Stimulated activated CD8-positive, alpha-beta memory T cell treated with anti-CD3 and anti-CD28 coated beads, Interleukin-4, amount 100 ng/mL, for 48 hours (primary cell): ENCODE data around the gene DICER1.

Experiments used
- DNase-seq: peaks from one replicate; pipeline ENCODE4 v3.0.0-alpha.2; 2020

The DICER1 gene

DNA sequence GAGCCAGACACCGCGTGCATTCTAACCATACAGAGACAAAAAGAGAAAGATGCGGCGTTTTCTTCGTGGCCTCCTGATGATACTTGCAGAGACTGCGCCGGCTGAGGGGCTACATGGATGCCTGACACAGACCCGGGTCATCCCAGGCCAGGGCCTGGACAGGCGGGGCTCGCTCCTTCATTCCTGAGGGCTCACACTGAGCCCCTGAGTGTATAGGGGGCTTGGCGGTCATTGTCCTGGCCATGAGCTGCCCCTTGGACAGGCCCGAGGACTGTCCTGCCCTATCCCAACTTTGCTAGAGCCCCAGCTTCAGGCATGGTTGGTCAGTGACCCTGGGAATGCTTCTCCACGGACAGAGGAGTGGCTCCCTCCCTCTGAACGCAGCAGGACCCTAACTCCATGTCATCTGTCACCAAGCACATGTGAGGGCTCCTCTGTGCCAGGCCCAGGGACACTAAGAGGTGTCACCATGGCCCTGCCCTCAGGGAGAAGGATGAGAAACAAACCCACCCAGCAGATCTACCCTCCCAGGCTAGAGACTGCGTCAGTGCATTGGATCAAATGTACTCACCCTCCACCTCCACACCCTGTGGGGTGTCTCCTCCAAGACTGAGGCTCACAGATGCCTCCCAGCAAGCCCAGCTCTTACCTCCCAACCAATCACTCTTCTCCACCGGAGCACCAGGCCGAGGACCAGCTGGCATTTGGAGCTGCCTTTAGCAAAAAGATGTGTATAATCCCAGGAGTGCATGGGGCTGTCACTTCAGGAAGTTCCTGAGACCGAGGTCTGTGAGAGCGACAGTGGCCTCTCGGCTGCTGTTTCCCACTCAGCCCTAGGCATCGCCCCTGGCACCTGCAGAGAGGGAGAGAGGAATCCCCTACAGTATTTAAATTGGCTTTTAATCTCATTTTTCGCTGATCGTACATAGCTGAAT is 102.7 kb downstream of the DICER1 start:
- DNase-seq = no peak

DNA sequence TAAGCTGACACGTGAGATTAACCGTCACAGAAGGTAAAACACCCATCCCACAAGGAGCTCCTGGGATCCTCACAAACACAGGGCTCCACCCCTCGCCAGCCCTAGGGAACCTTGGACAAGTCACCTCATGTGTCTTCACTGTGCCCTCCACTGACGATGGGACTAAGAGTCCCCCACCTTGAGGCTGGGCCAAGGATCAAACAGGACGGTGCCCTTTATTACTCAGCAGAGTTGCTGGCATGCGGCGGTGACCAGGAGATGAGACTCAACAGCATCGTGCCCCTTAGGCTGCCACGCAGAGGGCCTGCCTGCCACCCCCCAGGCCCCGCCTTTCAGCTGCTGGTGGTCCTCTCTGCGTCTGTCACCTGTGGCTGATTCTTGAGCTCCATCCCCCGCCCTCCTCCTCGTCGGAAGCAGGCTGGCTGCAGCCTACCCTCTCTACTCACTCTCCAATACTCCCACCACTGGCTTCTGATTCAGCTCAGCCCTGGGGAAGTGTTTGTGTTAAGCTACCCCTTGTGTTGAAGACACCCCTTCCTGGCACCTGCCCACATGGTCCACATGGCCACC is 105.2 kb downstream of the DICER1 start:
- DNase-seq = no peak

DNA sequence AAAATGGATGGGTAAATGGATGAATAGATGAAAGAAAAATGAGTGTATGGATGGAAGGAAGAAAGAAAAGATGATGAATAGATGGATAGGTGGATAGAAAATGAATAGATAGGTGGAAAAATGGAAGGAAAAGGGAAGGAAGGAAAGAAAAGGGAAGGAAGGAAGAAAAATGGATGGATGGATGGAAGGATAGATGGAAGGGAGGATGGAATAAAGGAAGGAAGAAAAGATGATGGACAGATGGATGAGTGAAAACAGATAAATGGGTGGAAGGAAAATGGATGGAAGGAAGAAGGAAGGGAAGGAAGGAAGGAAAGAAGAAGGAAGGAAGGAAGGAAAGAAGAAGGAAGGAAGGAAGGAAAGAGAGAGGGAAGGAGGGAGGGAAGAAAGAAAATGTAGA is 107.4 kb downstream of the DICER1 start:
- DNase-seq = no peak

DNA sequence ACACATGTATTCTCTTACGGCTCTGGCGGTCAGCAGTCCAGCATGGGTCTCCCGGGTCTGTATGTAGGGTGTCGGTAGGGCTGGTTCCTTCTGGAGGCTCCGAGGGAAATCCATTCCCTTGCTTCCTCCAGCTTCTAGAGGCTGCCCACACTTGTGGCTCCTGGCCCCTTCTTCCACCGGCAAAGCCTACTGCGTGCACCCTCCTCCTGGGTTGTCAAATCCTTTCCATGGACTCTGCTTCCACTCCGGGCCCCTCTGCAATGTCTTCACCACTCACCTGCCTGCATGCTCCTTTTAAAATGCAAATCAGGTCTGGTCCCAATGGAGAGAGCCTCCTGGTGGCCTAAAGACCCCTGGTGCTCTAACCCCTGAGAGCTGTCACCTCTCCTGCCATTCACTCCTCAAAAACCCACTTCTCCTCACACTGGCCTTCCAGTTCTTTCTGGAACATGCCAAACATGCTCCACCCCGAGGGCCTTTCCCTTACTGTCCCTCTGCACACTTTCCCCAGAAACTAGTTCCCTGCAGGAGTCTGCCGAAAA is 108.5 kb downstream of the DICER1 start:
- no peak for DNase-seq

DNA sequence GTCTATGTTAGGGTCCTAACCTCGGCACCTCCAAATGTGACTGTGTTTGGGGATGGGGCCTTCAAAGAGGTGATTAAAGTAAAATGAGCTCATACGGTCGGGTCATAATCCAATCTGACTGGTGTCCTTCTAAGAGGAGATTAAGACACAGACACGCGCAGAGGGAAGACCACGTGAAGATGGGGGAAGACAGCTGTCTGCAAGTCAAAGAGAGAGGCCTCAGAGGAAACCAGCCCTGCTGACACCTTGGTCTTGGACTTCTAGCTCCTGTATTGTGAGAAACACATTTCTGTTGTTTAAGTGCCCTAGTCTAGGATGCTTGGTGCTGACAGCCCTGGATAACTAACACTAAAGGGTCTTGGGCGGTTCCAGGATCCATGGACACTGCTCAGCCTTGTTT is 109.6 kb downstream of the DICER1 start:
- no peak for DNase-seq

DNA sequence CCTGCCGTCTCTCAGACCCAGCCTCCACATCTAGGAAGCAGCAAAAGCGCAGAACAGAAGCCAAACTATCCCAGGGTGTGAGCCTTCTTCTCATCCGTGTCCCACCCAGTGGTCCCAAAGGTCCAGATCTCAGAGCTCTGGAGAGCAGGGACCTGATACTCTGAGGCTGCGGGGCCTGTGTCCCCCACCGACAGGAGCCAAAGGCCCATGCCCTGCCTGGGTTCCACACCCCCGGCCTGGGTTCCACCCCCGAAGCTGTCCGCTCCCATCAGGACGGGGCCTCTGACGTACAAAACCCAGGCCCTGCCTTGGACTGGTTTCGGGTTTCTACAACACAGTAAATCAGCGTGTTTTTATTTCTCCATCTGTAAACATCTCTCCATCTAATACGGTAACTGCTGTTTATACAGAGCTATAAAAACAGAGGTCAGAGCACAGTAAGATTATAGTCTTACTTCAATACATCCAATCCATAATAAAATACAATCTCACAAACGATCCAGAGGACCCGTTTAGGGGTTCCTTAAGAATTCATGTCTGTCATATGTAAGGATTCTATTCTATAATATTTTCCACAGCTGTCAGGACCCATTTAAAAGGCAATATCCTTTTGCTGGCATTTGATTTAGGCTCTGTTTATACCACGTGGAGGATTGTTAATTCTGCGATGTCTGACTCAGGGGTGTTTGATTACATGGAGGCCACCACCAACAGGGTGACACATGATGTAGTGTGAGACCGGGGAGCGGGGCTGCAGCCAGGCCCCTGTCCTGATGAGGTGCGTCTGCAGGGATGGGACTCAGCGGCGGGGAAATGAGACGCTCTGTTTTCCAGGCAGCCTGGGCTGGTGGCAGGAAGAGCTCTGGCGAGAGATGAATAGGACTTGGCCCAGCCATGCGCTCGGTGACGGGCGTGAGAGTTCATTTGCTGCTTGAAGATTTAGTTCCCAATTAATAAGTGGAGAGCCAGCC is 110.3 kb downstream of the DICER1 start:
- DNase-seq = no peak

DNA sequence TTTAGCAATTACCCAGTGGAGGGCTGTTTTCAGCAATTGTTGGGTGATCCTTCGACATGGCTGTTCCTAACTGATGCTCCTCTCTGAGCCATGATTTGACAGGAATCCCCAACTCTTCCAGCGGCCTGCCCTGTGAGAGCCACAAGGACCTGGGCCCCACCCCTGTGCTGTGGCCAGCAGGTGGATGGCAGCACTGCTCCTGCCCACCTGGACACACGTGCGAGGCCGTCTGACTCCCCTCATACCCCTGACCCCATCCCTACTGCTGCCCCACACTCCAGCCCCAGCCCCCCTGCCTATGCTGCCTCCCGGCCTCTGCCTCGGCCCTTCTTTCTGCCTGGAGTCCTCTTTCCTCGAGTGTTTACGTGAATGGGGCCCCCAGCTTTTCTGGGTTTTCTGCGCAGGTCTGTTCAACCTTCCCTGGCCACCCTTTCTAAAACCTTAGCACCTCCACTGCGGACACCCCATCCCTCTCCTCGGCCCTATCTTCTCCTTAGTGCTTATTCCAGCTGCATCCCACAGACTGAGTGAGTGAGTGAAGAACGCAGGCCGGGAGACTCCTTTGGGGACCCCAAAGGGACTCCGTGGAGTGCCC is 111.4 kb downstream of the DICER1 start:
- no peak for DNase-seq

DNA sequence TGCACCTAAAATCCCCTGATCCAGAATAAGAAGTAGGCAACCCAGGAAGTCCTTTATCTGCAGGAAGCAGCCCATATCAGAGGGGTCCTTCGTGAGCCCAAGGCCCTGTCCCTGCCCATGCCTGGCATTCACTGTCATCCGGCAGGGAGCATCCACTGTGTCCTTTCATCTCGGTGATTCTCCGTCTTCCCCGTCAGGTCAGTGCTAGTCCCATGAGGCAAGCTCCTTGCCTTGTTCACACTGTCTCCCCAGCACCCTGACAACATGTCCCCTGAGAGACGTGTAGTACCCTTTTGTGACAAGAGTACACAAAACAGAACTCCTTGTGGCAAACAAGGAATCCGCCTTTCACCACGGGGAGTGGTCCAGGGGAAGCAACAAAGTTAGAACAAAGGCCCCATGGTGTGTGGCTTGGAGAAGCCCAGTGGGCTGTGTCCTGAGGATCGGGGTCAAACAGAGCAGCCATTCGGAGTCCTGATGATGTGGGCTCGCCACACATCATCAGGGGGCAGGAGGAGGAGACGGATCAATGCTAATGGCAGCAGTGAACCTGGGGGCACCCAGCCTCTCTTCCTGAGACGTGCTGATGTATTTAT is 112.1 kb downstream of the DICER1 start:
- no peak for DNase-seq

DNA sequence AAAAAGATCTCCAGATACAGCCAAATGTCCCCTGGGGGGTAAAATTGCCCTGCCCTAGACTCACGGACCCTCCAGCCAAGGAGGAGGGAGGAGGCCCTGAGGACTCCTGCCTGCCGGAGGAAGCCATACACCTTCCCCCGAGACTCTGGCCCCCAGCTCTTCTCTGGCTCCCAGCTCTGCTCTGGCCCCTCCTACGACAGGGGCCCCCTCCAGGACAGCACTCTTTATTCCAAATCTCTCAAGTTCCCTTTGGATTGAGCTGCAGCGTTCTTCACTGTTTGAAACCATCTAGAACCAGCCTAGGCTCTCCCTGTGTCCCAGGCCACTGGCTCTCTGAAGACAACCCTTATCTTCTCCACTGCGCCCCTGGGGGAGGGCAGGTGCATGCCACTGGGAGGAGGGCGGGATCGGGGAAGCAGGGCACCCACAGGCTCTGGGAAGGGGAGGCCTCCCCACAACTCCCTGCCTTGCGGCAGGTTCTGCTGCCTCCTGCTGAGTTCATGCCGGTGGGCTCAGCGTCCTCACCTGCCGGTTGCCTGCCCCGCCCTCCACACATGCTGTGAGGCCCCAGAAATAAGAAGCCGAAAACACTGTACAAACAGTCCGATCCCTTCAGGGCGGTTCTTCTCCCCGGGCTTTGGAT is 112.7 kb downstream of the DICER1 start:
- DNase-seq = no peak

DNA sequence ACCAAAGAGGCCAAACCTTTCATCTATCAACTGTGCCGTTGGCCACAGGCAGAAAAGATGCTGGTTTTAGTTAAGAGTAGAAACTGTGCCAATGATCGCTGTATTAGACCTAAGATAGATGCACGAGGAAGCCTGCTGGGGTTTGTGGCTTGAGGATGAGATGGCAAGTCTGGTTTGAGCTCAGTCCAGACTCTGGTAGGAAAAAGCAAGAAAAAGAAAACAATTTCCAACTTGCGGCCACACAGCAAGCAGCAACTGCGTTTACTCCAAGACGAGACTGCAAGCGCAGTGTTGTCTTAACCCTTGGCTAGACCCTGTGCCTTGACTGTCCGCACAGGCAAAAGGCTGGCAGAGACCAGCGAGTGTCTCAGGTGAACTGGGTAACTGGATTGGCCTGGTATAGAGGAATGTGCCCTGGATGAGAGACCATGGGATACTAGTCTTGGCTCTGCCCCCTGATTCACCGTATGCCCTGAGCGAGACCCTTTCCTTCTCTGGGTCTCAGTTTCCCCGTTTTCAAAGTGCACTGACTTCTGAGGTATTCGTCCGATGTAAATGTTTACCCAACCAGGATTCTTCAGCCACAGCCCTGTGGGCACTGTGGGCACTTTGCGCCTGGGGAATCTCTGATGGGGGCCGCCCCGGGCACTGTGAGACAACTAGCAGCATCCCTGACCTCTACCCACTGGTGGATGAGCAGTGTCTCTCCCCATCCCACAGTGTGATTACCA is 113.4 kb downstream of the DICER1 start:
- DNase-seq = no peak

DNA sequence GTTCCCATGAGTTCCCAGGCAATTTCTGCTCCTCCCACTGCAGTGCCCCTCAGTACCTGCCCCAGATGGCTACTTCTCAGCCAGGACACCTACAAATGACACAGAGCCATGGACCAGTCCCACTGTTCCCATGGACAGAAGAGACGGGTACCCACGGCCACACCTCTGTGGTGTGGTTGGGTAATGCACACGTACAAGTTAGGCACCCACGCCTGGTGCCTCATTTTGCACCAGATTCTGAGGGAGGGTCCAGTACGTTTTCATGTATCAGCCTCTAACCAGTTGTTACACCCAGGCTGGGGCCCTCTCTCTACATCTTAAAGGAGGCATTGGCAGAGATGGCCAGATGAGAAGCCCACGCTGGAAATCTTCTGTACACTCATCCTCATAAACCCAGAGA is 114.0 kb downstream of the DICER1 start:
- DNase-seq = no peak

DNA sequence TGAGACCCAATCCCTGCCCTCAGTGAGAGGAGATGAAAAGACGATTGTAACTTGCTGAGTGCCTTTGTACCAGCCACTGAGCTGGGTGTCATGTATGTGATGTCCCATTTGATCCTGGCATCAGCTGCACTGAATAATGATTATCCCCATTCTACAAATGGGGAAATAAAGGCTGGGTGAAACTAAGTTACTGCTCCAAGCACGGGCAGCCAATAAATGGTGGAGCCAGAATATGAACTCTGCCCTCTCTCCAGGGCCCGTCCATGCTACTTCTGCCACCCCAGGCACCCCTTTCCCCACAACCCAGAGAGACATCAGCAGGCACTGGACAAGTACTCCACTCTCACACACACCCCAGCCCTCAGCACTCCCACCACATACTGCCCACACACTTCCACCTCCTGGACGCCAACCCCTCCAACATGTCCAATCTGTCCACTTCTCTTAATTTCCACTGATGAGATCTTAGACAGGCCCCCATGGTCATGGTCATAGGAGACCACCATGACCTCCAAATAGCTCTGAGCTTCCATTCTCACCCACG is 115.8 kb downstream of the DICER1 start:
- no peak for DNase-seq

DNA sequence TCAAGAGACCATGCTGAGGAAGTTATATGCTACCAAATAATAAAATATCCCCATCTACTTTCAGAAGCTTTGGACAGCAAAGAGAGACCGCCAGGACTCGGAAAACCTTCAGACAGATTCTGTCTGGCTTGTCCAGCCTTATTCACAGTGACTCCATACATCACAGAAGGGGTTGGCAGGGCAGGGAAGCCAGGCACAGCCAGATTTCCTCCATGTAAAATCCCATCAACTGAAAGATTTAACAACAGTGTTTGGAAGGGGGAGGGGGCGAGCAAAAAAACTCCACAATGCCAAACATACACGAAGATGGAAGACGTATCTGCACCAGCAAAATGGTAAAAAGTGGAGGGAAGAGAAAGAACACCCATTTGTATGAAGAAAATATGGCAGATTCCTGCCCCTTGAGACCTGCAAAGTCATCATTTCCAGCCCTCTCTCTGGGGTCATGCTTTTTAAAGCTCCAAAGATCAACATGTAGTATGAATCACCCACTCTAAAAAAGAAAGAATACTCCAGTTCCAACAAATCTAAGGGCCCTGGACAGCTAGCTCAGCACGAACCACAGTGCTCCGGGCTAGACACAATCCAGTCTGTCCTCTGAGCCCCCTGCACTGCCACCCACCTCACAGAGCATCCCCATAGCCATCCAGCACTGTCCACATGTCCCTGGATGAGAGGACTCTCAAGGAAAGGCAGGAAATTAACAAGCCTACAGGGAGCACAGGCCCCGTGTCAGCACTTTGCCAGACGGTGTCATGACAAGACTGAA is 116.4 kb downstream of the DICER1 start:
- peak; percentile 4 for DNase-seq

DNA sequence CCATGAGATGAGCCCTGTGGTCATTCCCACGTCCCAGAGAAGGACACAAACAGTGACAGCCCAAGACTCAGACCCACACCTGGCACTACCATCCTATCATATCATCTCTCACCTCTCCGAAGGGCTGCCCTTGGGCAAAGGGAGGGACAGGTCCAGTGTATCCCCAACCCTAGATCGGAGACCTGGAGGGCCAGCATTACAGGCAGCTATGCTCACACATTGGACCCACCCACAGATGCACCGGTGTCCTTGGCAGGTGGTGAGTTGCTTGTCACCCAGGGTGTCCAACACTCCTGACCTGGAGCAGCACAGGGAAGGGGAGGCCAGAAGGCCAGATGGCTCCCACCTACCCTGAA is 117.4 kb downstream of the DICER1 start:
- DNase-seq = peak; percentile 10

DNA sequence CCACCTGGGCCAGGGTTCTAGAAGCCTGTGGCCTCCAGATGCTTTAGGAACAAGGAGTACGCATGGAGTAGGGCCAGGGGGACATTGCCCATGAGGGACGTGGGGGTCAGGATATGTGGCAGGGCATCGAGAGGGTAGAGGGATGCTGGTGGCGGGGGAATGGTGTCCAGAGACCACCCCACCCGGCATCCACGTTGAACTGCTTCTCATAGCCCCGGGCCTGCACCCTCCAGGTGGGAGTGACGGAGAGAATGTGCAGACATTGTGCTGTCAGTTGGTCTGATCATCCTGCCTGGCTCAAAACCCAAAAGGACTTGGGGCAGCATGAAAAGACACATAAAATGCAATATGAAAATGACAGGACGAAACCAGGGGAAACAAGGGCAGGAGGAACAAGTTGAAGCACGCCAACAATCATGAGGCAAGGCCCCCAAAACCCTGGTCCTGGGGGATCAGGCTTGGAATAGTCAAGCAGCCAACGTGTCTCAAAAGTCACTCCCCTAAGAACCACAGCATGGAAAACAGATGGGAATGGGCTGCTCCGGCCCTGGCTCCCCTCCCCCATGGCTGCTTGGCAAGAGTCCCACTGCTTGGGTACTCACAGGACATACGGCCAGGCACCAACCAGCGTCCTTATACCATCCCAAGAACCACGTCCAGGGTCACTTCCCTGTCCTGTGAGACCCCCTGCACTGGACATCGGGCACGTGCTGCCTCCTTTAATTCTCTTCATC is 117.9 kb downstream of the DICER1 start:
- peak; percentile 13 for DNase-seq

DNA sequence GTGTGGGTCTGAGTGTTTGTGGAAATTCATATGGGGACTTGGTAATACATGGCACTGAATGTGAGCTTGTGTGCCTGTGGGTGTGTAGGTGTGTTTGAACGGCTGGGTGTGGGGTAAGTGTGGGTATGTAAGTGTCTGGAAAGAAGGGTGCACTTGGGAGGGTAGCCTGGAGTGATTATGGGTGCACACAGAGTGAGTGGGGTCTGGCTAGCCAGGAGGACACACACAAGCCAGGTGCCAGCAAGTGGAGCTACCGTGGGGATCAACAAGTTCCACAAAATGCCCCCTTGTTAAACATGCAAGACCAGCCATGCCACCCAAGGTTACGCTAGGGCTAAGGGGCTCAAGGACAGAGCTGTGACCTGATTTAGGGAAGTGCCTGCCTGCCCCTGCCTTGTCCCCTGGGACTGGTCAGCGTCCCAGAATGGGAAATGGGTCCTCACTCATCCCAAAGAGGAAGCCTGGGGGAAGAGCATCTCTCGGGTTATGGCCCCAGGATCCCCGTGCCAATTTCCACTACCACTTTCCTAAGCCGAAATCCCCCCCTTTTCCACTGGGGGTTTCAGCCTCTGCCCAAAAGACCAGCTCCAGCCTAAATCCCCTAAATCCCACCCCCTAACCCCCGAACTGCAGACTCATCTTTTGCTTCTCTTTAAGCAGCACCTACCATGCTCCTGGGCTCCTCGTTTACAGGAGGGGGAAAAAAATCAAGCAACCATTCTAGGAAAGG is 118.6 kb downstream of the DICER1 start:
- peak; percentile 10 for DNase-seq

DNA sequence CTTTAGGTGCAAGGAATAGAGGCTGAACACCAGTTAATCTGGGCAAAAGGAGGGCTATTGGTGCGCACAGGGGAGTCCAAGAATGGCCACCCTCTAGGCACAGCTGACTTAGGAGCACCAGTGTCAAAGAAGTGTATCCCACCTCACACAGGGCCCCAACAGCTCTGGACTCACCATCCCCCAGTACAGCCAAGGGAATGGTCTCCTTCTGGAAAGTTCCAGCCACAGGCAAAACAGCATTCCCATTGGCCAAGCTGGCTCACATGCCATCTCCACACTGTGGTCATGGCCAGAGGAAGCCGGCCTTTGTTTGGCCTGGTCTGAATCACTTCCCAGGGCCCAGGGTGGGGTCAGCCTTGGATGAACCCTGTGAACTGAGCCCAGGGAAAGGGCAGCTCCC is 120.1 kb downstream of the DICER1 start:
- DNase-seq = no peak
